ENCODE results near the gene MAP3K7.
A peak's percentile ranks its signal among the peaks of the same experiment; 100 is the strongest.

Gene MAP3K7

DNA sequence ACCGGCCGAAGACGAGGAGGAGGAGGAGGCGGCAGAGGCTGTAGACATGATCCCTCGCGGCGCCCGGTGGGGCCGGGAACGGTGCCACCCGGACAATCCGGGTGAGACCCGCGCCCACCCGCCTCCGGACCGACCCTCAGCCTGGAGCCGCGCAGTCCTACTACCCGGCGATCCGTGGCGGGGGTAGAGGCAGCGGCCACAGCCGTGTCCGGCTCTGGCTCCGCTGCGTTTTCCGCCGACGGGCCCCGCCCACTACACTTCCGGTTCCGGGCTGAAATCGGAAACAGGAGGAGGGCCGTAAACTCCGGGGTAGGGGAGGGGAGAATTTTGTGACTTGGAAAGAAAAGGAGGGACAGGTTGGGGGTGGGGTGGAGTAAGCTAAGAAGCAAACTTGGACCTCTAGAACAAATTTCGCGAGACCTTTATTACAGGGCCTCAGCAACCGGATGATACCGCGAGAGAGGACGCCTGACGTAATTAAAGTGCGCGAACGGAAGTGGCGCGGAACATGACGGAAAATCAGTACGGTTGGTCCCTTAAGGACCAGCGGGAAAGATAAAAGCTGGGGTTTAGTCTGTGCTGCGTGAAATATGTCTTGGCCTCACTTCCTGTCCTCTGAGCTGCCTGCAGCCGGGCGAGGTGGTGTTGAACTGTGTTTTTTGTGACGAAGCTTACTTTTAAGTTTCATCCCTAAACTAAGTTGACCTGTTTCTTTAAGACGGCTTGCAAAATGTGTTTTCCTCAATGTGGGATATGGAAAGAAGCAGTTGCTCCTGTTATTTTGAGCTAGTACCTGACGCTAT lies at the start of gene MAP3K7:
MAP3K7 (minus strand) TSS at position 237 of the 803 bp plus-strand sequence; CDS start at position 48, 189 bp downstream.
- DNase-seq (ENCODE audit: low spot score): peak; percentile 96

DNA sequence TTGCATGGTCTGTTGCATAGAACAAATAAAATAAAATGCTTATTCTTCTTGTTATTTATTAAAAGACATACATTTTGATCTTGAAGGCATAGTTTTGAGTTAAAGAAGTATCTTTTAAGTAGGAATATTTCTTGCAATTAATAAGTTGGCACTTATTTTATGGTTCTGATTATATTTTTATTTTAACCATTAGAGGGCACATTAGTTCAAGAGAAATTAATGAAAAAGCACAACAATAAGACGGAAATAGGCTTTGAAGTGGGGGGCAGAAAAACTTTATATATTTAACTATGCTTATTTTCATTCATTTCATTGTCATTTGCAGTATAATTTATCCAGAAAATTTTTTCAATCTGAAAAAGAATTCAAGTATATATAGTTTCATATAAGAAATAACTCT lies 44.2 kb upstream of the MAP3K7 start:
- DNase-seq (ENCODE audit: low spot score): no peak

DNA sequence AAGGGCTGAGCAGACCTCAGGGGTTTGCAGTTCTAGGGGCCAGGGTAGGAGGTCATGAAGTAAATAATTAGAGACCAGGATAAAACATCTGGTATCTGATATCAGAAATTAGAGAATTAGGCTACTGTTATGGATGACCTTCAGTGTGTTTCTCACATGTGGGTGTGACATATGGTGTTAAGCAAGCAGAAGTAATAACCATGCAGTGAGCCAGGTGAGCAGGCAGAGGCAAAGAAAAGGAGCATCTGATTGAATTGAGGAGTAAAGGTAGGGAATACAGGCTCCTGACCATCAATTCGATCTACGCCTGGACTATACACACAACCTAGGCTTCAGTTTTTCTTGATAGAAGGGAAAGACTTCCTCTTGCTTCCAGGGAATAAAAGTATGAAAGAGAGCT lies 34.7 kb upstream of the MAP3K7 start:
- no peak for DNase-seq (ENCODE audit: low spot score)

DNA sequence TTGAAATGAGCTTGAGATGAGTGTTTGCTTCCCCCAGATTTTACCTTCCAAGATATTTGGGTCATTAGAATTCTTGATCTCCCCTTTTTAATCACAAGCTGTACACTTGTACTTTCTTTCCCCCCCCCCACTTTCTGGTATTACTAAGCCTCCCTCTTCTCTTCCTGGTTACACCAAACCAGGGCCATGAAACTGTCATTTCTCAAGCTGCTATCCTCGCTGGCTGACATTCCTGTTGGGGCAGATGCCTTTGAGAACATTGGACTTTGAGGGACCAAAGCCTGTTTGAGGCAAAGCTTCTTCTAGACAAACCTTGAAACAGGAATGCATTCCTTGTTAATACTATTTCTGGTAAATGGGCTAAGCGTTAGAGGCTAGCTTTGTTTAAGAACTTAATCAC lies 32.3 kb upstream of the MAP3K7 start:
- DNase-seq (ENCODE audit: low spot score): no peak

DNA sequence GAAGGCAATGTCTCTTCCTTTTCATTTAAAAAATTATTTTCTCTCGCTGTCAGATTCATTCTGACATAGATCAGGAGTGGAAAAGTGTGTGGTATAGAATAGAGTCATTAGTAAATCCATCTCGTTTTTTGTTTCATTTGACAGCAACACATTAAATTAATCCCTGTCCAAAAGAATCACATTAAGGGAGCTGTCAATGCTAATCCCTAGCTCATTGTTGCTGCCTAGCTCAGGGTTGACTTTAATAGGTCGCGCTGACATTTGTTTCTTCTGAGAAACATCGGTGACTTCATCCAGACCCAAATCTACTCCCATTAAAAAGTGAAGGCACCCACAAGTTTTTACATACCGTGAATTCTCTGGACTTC lies 25.4 kb upstream of the MAP3K7 start:
- no peak for DNase-seq (ENCODE audit: low spot score)

DNA sequence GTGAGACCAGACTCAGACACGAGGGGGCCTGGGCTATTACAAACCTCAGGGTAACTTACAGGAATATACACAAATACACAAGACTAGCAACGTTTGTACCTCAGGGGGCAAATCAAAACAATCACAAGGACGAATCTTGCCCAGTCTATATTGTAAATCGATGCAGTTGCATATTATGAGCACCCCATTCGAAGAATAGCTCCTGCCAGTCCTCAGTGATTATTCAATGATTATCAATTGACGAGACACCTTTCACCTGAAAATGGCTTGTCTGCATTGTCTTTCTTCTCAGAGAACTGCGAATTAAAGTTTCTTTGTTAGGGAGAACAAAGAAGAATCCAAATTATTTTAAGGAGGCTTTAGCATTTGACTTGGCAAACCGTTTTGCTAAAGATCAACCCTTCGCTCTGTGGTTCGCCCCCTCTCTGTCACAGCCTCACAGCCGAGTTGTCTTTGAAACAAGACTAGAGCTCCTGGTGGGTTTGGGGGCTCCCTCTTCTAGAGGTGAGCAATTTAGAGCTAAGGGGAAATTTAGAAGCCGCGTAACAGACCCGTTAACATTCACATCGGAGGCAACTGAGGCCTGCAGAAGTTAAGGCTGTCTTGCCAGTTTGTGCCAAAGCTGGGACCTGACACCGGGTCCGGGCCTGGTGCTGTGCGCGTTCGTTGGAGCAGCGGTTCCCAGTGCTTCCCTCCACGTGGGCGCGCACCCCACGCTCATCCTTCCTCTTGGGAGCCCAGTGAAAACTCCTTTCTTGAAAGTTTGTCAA lies 24.9 kb upstream of the MAP3K7 start:
- no peak for DNase-seq (ENCODE audit: low spot score)

DNA sequence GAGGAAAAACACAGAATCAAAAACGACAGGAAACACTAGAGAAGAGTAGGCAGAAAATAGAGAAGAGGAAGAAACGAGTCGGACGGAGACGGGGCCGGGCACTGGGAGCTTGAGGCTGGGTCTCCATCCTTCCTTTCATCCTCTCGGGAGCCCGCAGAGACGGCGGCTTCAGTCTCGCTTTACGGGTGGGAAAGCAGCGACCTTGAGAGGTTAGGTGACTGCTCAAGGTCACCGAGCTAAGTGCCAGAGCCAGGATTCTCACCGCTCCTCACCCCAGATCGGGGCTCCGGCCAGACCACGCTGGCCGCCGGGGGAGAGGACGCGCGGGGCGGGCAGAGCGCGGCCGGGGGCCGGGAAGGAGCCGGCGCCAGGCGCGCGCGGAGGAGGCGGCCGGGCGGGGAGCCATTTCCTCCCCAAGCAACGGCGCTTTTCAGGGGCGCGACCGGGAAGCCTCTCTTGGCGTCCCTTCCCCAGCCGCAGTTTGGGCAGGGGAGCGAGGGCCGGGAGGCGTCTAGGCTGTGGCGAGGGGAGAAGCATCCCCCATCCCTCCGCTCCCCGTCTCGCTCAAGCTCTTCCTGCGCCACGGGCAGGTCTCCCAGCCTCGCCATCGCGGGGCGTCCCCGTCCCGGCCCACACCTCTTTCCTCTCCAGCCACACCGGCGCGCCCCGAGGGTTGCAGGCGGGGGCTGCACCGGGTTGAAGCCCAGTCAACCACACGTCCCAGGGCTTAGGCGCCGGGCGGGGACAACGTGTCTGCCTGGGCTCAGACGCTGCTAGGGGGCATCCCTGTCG lies 24.1 kb upstream of the MAP3K7 start:
- no peak for DNase-seq (ENCODE audit: low spot score)

DNA sequence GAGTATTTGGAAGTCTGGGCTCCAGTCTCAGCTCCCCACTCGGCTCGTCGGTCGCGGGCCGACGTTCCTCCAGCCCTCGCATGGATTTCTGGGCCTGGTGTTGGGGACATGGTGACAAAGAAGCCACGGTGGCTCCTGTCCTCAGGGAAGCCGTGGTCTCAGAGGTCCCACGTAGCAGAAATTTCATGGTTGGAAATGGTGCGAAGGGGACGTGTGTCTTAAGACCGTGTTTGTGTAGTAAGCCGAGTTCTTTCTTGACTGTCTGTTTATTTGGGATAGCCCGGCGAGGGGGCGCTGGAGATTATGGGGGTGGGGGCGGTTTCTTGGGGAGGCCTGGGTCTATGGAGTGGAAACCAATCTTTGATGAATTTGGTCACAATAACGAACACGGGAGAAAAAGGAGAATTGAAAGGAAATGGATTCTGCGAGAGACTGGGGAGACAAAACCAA lies 23.5 kb upstream of the MAP3K7 start:
- no peak for DNase-seq (ENCODE audit: low spot score)

DNA sequence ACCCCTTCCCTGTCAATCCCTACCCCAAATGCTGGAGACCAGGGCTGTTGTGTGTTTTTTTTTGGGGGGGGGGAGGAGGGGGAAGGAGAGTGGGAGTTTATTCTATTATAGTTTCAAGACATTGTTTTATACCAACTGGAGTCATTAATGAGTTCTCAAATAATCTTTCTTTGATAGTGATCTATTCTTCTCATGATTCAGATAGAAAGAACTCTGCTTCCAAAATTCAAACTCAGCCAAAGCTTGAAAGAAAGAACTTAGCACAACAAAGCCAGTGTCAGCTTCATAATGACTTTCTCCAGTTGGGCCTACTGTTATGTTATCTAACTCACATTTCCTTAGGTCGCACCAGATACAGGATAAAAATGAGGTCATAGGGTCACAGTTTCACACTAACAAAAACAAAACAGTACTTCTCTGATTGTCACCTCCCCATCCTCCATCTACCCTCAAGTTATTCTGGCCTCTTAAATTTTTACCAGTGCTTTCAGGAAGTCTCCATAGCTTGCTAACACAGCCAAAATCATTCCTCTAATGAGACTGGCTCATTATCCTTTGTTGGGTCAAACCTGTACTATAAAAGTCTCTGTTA lies 19.0 kb upstream of the MAP3K7 start:
- DNase-seq (ENCODE audit: low spot score): no peak

DNA sequence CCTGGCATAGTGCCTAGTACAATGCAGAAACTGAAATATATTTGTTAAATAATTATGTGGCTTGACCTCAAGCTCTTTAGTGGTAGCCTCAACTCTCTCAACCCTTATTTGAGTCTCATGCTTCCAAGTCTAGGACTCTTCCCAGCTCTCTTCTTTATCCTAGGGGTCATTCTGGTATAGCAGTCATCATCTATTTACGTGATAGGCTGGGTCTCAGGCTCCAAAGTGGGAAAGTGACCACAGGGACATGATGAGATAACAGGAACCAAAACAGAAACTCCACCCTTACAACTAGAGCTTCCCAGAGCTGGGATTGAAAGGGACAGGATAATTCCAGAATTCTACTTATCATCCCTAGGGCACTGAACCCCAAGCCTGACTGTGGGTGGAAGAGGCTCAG lies 17.7 kb upstream of the MAP3K7 start:
- no peak for DNase-seq (ENCODE audit: low spot score)

DNA sequence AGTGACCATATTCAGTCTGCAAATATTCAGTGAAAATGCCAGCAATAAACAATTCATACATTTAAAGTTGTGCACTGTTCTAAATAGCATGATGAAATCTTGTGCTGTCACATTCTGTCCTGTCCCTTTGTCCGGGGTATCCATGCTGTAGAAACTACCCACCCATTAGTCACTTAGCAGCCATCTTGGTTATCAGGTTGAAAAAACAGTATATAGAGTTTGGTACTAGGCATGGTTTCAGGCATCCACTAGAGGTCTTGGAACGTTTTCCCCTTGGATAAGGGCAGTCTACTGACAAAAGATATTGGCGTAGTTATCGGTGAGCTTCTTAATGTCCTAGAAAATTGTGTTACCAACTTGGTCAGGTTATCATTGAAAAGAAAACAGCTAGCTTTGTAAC lies 12.3 kb upstream of the MAP3K7 start:
- DNase-seq (ENCODE audit: low spot score): no peak

DNA sequence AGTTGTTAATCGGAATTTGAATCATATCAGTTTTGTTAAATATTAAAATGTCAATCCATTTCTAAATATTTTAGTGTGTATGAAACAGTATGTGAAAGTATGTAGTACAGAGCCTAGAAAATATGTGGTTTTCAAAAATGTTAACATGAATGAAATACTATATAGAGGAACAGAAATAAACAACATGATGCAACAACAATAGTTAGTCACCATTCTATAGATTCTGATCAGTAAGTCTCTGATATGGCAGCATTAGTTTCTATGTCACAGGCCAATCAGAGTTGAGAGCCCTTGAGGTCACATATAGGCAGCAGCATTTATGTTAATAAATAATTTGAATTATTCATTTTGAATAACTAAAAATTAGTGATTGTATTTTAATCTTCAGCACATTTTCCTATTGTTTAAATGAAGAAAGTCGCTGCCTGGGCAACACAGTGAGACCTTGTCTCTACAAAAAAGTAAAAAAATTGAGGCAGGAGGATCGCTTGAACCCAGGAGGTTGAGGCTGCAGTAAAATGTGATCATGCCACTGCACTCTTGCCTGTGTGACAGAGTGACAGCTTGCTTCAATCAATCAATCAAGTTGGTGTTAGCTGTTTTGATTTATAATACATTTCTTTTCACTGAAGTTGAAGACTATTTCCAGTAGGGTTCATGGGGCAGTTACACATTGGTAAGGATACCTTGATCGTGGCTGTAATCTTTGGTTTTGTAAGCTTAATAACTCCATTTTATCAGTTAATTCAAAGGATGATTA lies 11.5 kb upstream of the MAP3K7 start:
- no peak for DNase-seq (ENCODE audit: low spot score)

DNA sequence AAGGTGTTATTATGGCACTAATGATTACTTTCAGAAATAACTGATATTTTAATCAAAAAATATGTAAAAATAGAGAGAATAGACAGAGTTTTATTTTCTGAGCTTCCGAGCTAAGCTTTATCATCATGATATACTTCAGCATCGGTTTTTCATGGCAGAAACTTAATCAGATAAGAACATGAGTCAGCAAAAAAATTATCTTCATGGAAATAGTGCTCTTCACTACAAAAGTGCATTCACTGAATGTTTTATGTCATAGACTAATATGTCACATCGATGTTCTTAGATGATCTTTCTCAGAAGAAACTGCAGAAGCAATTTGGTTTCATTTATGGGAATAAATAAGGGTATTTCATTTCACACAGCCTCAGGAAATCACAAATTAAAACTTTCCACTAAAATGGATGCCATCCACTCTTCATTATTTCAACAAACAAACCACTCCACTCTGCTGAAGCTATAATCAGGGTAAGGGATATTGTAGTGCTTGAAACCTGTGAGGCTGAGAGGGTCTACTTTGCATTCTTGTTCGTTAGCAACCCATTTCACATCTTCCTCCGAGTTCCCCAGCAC lies 10.2 kb upstream of the MAP3K7 start:
- no peak for DNase-seq (ENCODE audit: low spot score)

DNA sequence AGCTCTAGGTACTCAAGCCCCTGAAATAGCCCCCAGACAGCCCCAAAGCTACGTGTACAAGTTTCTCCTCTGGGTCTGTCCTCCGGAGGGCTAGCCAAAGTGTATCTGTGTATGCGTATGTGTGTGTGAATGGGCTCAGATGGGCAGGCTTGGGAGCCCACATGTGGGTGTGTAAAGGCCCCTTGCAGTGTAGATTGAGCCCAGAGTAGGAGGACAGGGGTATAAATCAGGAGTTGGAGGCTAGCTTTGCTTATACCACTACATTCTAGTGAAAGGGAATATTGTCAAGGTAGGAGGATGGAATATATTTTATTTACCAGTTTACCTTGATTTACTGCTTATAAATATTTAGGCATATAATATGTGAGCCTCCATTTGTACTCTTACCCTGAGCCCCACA lies 9.0 kb upstream of the MAP3K7 start:
- DNase-seq (ENCODE audit: low spot score): no peak

DNA sequence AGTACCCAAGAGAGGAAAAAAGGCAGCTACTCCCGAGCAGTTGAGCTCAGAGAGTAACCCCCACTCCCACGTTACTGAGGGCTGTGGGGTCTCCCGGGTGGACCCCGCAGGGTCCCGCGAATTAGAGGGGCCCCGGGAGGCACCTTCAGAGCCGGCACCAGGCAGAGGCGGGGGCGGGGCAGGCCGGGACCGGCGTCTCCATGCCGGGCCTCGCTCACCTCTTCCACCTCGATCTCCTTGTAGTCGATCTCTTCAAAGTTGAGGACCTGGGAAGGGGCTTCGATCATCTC lies 381 bp downstream of the MAP3K7 start:
- peak; percentile 37 for DNase-seq (ENCODE audit: low spot score)

DNA sequence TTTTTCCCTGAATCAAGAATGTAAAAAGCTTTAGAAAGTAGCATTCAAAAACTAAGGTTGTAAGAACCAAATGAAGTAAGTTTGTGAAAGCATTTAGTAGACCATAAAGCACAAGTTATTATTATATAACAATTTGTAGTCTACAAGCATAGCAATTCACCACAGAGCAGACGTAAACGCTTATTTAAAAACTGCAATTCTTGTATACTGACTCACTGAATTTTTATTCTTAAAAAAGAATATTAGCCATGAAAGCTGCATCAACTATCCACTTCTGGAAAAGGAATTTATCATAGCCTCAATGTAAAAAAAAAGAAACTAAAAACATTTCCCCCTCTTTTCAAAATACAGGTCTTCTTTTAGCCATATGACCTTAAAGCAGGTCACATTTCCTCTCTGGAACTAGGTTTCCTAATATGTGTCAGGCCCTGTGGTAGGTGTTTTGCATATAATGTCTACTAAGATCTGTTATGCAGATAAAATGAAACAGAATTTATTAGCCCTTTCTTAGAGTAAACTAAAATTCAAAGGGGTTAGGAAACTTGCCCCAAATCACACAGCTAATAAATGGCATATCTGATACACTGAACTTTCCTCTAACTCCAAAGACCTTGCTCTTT lies 2.1 kb downstream of the MAP3K7 start:
- DNase-seq (ENCODE audit: low spot score): no peak

DNA sequence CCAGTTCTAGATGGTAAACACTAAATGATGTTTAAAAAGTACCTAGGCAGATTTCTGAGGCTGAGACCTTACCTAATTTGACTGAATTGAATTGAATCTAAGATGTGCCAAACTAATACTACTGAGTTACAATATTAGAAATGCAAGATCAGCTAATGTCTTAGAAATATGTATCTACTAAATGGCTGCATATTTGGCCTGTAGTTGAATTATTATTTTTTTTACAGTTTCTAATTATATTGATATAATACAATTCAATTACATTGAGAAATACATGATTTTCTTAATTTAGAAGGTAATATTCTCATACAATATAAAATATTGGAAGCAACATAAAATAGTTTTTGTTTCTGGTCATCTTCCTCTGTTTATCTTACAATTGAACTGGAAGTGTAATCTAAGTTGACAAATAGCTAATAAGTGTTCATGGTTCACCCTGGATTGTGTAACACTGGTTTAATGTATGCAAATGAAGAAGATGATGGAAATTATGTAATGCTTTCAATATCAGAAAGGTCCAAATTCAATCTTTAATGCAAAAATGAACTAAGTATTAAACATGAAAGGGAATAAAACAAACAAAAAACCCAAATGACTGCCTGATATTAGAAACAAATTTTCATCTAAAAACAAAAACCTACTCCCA lies 2.9 kb downstream of the MAP3K7 start:
- DNase-seq (ENCODE audit: low spot score): no peak

DNA sequence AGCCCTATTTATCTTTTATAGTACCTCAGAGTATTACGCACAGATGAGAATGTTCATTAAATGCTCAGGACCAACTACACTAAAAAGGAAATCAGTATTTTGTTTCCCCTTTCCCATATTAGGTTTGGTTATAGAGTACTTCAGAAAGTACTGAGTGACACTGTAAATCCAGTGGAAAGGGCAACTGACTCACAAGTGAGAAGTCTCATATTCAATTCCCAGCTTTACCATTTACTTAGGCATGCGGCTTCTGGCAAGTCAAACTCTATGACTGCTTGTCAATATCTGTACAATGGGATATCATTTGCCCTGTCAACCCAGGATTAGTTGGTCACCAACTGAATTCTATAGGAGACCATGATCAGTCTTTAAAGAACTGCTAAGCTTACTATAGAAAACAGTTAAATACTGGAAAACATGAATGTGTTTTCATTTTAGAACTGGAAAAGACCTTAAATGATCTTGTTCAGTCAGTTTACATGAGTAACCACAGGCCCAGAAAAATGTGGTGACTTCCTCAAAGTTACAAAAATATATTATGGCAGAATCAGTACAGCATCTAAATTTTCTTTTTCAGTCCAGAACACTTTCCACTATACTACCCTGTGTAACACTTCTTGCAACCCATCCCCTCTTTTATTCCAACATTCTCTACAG lies 3.6 kb downstream of the MAP3K7 start:
- no peak for DNase-seq (ENCODE audit: low spot score)

DNA sequence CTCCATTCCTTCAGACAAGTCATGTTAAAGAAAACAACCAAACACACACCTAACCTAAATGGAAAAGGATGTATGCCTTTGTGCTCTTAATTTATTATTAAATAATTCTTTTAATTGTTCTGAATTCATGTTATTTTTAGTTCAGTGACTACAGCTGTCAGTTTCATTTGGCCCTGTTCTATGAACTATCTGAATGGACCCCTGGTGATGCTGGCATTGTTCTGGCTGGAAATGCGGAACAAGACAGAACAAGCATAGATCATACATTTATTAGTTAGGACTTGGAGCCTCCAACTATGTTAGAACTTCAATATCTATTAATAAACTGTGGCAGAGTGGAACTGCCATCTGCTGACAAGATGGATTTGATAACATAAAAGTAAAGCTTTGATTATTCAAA lies 5.7 kb downstream of the MAP3K7 start:
- DNase-seq (ENCODE audit: low spot score): no peak
